K562 (cell line): ENCODE results near the gene FOXF2. TPM values are rescaled to one million over a fixed set of nuclear protein-coding genes. Genes with fewer than 3 reads are reported as not detected.

Source experiments
- ATAC-seq: fragments of 200-7000 bp; cut with Tn5 transposase; 3 replicates; pipeline ENCODE4 v1.9.1; 2020; ENCODE audit warnings: moderate library complexity
- BruUV-seq: library from RNA; stranded (reverse); fragments of 400-500 nt; replicated peaks from 2 replicates; lab custom pipeline; 2021; lab: Mats Ljungman, UMichigan
- CTCF ChIA-PET: fragments of 300-600 bp; formaldehyde crosslinking; extraction: SDS; loops from one replicate; lab custom pipeline; 2021; ENCODE audit warnings: low intra/inter-chr PET ratio; lab: Yijun Ruan, JAX
- POLR2A ChIA-PET: fragments of 300-600, 350-650 bp; sonication (Branson Sonifier 250); formaldehyde crosslinking; extraction: SDS; loops from one replicate; lab custom pipeline; 2021; ENCODE audit warnings: antibody characterized with exemption, inconsistent platforms; lab: Yijun Ruan, JAX
- DNase-seq, 4 experiments: peaks; one replicate each; pipeline versions ENCODE4 v3.0.0 to v3.0.0-alpha.2; 2011 to 2018; ENCODE audit warnings: low spot score in 3 of 4, mixed read lengths in 3 of 4; ENCODE audit errors: extremely low read depth in 1 of 4
- FAIRE-seq: peaks from 2 replicates; lab custom pipeline; 2011; peaks lifted over from hg19 to GRCh38; lab: Jason Lieb, UNC
- H2AFZ ChIP-seq: 2 replicates; pipeline ENCODE4 v1.6.0; 2011; ENCODE audit warnings: low read depth, low read length, control low read depth, inconsistent platforms
- H3K27ac ChIP-seq: fragments of 200-600 bp; 3 replicates; pipeline ENCODE4 v1.8.0; 2011; ENCODE audit warnings: low read depth, mild to moderate bottlenecking, control low read depth, inconsistent platforms, low read length, moderate library complexity, mixed read lengths; ENCODE audit errors: extremely low read depth
- H3K27me3 ChIP-seq, 2 experiments: fragments of 300-600 bp in 1 of 2; 2 replicates in 1 of 2; 3 replicates in 1 of 2; pipeline versions ENCODE4 v1.6.0 to v1.8.0; 2011; ENCODE audit warnings: inconsistent platforms in 2 of 2, low read length in 2 of 2, mild to moderate bottlenecking in 1 of 2, mixed read lengths in 1 of 2, moderate library complexity in 1 of 2; ENCODE audit not compliant: control insufficient read depth in 2 of 2, insufficient read depth in 2 of 2
- H3K36me3 ChIP-seq: fragments of 300-600 bp; 3 replicates; pipeline ENCODE4 v1.8.0; 2011; ENCODE audit warnings: mild to moderate bottlenecking, low read length, inconsistent platforms; ENCODE audit not compliant: control insufficient read depth, insufficient read depth
- H3K4me1 ChIP-seq, 2 experiments: fragments of 200-600 bp in 1 of 2; replicated peaks in 1 of 2; 2 replicates in 1 of 2; 3 replicates in 1 of 2; pipeline versions ENCODE4 v1.5.1 to v1.8.0; 2011; ENCODE audit warnings: inconsistent platforms in 2 of 2, low read length in 2 of 2, mild to moderate bottlenecking in 1 of 2, mixed read lengths in 1 of 2, moderate library complexity in 1 of 2; ENCODE audit not compliant: control insufficient read depth in 2 of 2, insufficient read depth in 2 of 2
- H3K4me2 ChIP-seq: 2 replicates; pipeline ENCODE4 v1.6.1; 2011; ENCODE audit warnings: low read length, control low read depth, inconsistent platforms, mixed read lengths; ENCODE audit not compliant: insufficient read depth
- H3K4me3 ChIP-seq: fragments of 200-600 bp; sonication (generic), shearing (Covaris generic); 2 replicates; pipeline ENCODE4 v1.5.1; 2016; ENCODE audit warnings: control low read depth, inconsistent platforms
- H3K79me2 ChIP-seq: fragments of 200-600 bp; 3 replicates; pipeline ENCODE4 v1.8.0; 2011; ENCODE audit warnings: low read length, inconsistent platforms; ENCODE audit not compliant: control insufficient read depth, insufficient read depth
- H3K9ac ChIP-seq, 2 experiments: 2 replicates each; pipeline versions ENCODE4 v1.6.0 to v1.6.1; 2011; ENCODE audit warnings: low read depth in 2 of 2, low read length in 2 of 2, control low read depth in 1 of 2, inconsistent platforms in 1 of 2, mild to moderate bottlenecking in 1 of 2, mixed read lengths in 1 of 2; ENCODE audit not compliant: insufficient read depth in 1 of 2
- H3K9me1 ChIP-seq: one replicate; pipeline ENCODE4 v1.6.0; 2011; ENCODE audit warnings: inconsistent platforms, mild to moderate bottlenecking, low read length, moderate library complexity; ENCODE audit not compliant: control insufficient read depth, insufficient read depth
- H3K9me3 ChIP-seq: replicated peaks from 2 replicates; pipeline ENCODE4 v1.5.1; 2011; ENCODE audit warnings: low read depth, low read length, inconsistent platforms; ENCODE audit not compliant: control insufficient read depth, insufficient read depth
- H4K20me1 ChIP-seq: replicated peaks from 2 replicates; pipeline ENCODE4 v1.6.1; 2011; ENCODE audit warnings: low read length, inconsistent platforms, mixed read lengths; ENCODE audit not compliant: control insufficient read depth, insufficient read depth
- ADNP ChIP-seq: fragments of 200-800 bp; sonication (Bioruptor generic); IDR thresholded peaks from 2 replicates; pipeline ENCODE4 v1.6.1; 2016; ENCODE audit warnings: missing genetic modification characterization, missing compliant biosample characterization
- CTCF ChIP-seq, 3 experiments: IDR thresholded peaks in 2 of 3; conservative IDR thresholded peaks in 1 of 3; 2 replicates each; pipeline ENCODE4 v1.5.1; 2011 to 2012; ENCODE audit warnings: low read length in 3 of 3, mild to moderate bottlenecking in 3 of 3, control low read depth in 2 of 3, improper control_type of control experiment in 1 of 3, inconsistent platforms in 1 of 3, low read depth in 1 of 3, mixed read lengths in 1 of 3, moderate library complexity in 1 of 3; ENCODE audit not compliant: insufficient read depth in 2 of 3
- HMG20B ChIP-seq: fragments of 250-450 bp; sonication (Bioruptor Pico); IDR thresholded peaks from 2 replicates; pipeline ENCODE4 v1.5.0; 2021; ENCODE audit warnings: mild to moderate bottlenecking
- HNRNPLL ChIP-seq: fragments of 200-400 bp; formaldehyde crosslinking; IDR thresholded peaks from 2 replicates; pipeline ENCODE4 v1.6.1; 2017; ENCODE audit warnings: low read length, low read depth, mild to moderate bottlenecking; ENCODE audit not compliant: poor library complexity, severe bottlenecking
- SAP30 ChIP-seq: fragments of 200-600 bp; sonication (generic); IDR thresholded peaks from 2 replicates; pipeline ENCODE4 v1.6.1; 2012; ENCODE audit warnings: borderline replicate concordance, low read depth, mild to moderate bottlenecking, moderate library complexity, low read length, control low read depth, inconsistent platforms; ENCODE audit not compliant: insufficient read depth, poor library complexity, severe bottlenecking
- WGBS: fragments of 100-300 bp; shearing (Covaris generic); methylation state at CpG from one replicate; pipeline ENCODE4 v1.1.6; 2016; ENCODE audit warnings: low coverage, mixed read lengths; ENCODE audit not compliant: insufficient coverage; ENCODE audit errors: missing lambda C conversion rate; 5-methylcytosine and 5-hydroxymethylcytosine counted together
- in situ Hi-C: fragments of 300-500 bp; cut with MboI; formaldehyde crosslinking; loops from 4 replicates; pipeline ENCODE4 v1.15.0; 2018; ENCODE audit warnings: inconsistent platforms, mixed read lengths
- intact Hi-C: fragments of 100-400 bp; cut with micrococcal nuclease; formaldehyde crosslinking; loops from 2 replicates; pipeline ENCODE4 v1.14.2; 2022
- polyA plus RNA-seq, 8 experiments: library from polyadenylated mRNA; depleted of rRNA in 4 of 8; stranded (reverse) in 5 of 8; unstranded in 3 of 8; fragments of >200 nt; fragmentation: Nextera tagmentation in 2 of 8; fragmentation: Illumina TruSeq in 1 of 8; extraction: Ambion mirVana in 2 of 8; extraction: Trizol in 1 of 8; gene quantifications; 2 replicates each; pipeline versions ENCODE4 v1.2.1 to v1.2.3, GENCODE V29; 2011 to 2014; ENCODE audit warnings: inconsistent platforms in 1 of 8, missing spikeins in 1 of 8
- total RNA-seq, 7 experiments: library from RNA; depleted of rRNA in 6 of 7; stranded (reverse); fragments of >200 nt in 6 of 7; fragmentation: Illumina TruSeq in 2 of 7; extraction: Trizol in 2 of 7; gene quantifications; 2 replicates each; pipeline versions ENCODE4 v1.2.1 to v1.2.3, GENCODE V29; 2011 to 2021; ENCODE audit warnings: low replicate concordance in 1 of 7

The FOXF2 gene
- total and polyA plus RNA-seq, 9 of the 15 experiments (the other 6 are each of a cell fraction or from before 2014, with no cell fraction given), result not detected

- TF ChIP-seq CTCF (IDR thresholded peaks at IDR 0.05 in 2 of 3, conservative IDR thresholded peaks at IDR 0.05 in 1 of 3; ENCODE audit: insufficient read depth in 2 of 3, low read depth in 1 of 3, low read length in 3 of 3) (no peak), HMG20B (CRISPR knock-in tag) (no peak), HNRNPLL (no peak), ADNP (tag) (no peak), SAP30 (no peak)
These were observed 24.6 kb upstream of the FOXF2 start (continued) for GRCh38 chr6:1364791-1365190.

GRCh38 chr6:1365686-1366085, 23.7 kb upstream of the FOXF2 start:
- Histone ChIP-seq H3K9me1 (no peaks in the 10 kb centered on the region), H3K36me3 (no peaks in the 10 kb centered on the region), H3K9me3 (no peaks in the 10 kb centered on the region), H3K27ac (no peak overlapping the region), H3K4me1 (no peaks in the 10 kb centered on the region), H3K4me3 (no peak overlapping the region), H4K20me1 (no peaks in the 10 kb centered on the region), H3K79me2 (no peaks in the 10 kb centered on the region), H3K9ac (no peak overlapping the region), H3K4me2 (no peak overlapping the region), H3K27me3 (peaks cover 0 to 4% of the 10 kb centered on the region in 2 experiments; a peak in 2 of 5 replicates), H2AFZ (no peak overlapping the region)
- BruUV-seq, result no TSS peak
- no peak for DNase-seq
- WGBS, result 34% methylated on average over 6 of the region's 6 CpGs
- in situ Hi-C loops, result no loop called here
- no peak for ATAC-seq
- POLR2A ChIA-PET, result no interaction called here
- CTCF ChIA-PET, result no interaction called here
- intact Hi-C loops, result no loop called here
- no peak for FAIRE-seq
- no peak for TF ChIP-seq CTCF (IDR thresholded peaks at IDR 0.05 in 2 of 3, conservative IDR thresholded peaks at IDR 0.05 in 1 of 3; ENCODE audit: insufficient read depth in 2 of 3, low read depth in 1 of 3, low read length in 3 of 3)
